Stimulated activated CD4-positive, alpha-beta T cell treated with anti-CD3 and anti-CD28 coated beads, Interleukin-2, amount 100 ng/mL, for 24 hours (primary cell): Measurements from ENCODE around the gene SEMA3F.
"Not testable (repeated sequence)": the region's sequence is repeated elsewhere in the genome, so short reads cannot be mapped to it uniquely, and the experiment has no call there.

Experiments
- DNase-seq, 2 donors: peaks; one replicate each; pipeline ENCODE4 v3.0.0-alpha.2; 2020

The SEMA3F gene

GRCh38 chr3:50195501-50196252 lies 40.6 kb downstream of the SEMA3F start:
- DNase-seq = no peak

GRCh38 chr3:50196253-50196801 lies 41.2 kb downstream of the SEMA3F start:
- no peak for DNase-seq

DNA sequence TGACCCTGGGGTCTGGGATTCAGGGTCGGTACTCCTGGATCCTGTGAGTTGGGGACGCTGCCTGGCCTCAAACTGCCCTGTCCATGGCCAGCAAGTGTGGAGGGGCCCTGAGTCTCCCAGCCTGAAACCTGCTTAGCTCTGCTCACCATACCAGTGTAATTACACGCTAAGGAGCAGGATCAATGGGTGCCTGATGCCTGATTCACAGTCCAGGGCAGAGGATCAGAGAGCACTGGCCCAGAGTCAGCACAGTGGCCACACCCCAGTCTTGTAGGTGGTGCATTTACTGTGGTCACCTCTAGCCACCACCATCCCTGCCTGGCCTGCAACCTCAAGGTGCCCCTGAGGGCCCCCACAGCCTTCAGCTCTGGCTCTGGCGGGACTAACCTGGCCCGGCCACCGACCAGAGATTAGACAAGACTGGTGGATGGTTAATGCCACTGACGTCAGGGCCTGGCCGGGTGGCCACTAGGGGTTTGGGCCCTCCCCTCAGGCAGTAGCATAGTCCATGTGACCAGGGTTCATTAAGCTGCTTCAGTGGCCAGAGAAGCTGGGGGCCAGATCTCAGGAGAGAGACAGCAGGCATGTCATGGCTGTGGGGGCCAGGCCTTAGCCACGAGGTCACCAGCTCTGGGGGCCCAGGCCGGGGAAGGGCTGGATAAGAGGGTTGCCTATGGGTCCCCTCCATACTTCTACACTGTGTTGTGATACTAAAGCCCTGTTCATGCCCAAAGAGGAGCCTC lies 46.6 kb downstream of the SEMA3F start:
- DNase-seq = no peak

DNA sequence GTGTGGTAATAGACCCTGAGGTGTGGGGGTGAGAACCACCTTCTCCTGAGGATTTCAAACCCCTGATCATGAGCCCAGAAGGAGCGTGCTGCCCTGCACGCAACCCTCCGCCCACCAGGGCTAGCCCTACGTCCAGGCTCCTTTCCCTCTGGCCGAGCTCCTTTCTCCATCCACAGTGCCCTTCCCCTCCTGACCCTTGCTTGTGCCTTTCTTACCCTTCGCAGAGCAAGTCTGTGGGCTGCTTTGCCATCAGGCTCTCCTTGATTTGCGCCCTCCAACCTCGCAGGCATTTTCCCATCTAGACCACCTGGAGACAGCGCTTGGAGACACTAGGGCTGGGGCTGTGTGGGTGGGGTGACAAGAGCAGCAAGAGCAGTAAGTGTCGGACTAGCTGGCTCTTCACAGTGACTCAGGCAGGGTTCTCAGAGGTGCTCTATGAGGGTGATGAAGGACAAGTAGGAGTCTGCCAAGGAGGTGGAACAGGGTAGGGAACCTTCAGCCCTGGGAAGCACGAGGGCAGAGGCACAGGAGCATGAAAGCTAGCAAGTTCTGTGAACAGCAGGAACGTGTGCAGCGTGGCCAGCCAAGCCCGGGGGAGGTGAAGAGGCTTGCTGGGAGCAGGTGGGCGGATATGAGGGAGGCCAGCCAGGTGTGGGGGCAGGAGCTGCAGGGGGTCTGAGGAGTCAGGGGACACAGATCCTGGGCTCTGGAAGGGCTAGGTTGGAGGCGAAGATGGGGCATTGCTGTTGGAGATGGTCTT lies 47.4 kb downstream of the SEMA3F start:
- no peak for DNase-seq

DNA sequence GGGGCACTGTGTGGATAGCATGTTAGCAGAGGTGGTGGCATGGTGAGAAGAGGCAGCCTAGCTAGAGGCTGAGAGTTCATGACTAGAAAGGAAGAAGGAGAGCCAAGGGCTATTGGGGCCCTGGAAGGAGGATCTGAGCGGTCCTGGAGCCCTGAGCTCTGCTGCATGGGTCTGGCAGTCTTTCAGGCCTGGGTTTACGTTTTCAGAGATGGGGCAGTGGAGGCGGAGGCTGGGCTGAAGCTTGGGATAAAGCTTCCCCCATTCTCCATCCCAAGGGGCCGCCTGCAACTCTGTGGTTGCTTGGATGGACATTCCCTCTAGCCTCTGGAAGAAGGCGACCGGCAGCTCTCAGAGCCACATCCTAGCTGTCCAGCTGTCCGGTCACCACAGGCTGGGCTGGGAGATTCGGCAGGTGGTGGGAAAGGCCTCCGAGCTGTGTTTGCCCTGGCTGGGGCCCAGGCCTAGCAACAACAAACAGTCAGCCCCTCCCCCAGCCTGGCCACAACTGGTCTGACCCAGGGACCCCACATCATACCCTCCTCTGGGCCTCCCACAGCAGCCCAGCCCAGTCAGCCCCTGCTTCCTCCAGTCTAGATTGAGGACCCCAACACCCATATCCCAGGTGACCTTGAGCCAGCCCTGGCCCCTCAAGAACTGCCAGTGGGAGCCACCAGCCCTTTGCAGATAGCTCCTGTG lies 48.1 kb downstream of the SEMA3F start:
- DNase-seq = no peak

GRCh38 chr3:50203809-50204803 lies 49.0 kb downstream of the SEMA3F start:
- no peak for DNase-seq

GRCh38 chr3:50204804-50205412 lies 49.8 kb downstream of the SEMA3F start, which contains the start of gene SLC38A3:
SLC38A3 (plus strand) TSS chr3:50205271; CDS start chr3:50214200, 8,929 bp downstream.
- DNase-seq = peak in 1 of 2 donors; percentile 39

DNA sequence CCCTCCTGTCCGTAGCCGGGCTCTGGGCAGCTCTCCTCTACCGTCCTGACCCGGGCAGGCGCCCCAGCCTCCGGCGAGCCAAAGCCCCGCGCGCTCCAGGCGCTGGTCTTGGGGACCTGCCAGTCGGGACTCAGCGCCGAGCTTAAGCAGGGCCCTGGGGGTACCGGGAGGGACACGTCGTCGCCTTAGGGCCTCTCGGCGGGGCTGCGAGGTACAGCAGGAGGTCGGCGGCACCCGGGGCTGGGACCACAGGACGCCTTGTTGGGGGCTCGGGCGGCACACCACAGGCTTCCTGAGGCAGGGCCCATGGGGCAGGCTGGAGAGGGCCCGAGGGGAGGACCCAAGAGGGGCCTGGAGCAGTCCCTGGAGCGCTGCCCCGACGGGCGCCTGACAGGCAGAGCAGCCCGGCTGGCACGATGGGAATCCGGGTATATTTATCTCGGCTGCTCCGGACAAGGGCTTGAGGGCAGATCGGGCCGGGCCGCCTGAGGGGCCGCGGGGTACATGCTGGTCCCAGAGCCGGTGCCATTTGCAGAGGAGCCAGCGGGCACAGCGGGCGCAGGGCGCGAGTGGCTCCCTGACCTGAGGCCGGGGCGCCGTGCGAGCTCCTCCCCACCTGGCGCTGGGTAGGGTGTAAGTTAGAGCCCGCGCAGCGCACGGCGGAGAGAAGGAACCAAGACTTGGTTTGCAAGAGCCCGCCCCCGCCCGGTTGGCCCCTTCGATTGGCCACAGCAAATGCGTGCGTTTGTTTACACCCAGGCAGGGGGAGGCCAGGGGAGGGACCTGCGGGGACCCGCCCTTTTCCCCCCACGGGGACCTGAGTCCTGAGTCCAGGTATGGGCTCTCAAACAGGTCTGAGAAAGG lies 50.5 kb downstream of the SEMA3F start:
- DNase-seq = peak; percentile 46 to 53

DNA sequence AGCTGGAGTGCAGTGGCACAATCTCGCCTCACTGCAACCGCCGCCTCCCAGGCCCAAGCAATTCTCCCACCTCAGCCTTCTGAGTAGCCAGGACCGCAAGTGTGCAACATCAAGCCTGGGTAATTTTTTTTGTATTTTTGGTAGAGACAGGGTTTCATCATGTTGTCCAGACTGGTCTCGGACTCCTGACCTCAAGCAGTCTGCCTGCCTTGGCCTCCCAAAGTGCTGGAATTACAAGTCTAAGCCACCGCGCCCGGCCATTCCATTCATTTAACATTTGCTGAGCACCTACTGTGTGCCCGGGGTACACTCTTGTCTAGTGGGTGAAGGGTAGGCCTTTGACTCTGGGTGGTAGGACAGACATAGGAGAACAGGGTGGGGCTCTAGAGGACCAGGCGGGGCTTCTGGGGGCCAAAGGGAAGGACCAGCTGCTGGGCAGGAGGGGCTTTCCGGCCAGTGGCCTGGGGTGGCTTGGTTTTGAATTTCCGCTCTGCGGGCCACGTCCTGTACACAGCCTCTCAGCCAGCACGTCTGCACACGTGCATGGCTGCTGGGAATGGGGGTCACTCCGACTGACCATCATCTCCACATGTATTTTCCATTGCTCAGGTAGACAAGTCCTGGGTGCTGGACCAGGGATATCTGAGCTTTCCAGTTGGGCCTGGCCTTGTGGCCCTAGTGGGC lies 52.4 kb downstream of the SEMA3F start:
- DNase-seq = no peak

GRCh38 chr3:50208677-50209344 lies 53.7 kb downstream of the SEMA3F start:
- no peak for DNase-seq

DNA sequence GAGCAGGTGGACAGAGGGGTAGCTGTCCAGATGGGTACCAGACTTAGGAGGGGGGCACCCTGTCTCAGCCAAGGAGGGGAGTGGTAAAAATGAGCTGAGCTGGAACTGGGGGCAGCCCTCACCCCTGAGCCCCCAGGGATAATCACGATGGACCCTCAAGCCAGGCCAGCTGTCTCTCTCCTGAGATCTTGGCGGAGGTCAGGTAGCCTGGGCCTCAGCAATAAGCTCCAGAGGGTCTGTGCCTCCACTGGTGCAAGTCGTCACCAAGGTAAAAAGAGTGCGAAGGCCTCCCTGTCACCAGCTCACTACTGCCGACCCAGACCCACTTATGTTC lies 55.0 kb downstream of the SEMA3F start:
- DNase-seq = no peak

GRCh38 chr3:50210510-50211367 lies 55.6 kb downstream of the SEMA3F start:
- no peak for DNase-seq

- DNase-seq = not testable (repeated sequence)
These were observed 56.2 kb downstream of the SEMA3F start for GRCh38 chr3:50211368-50211717.

- no peak for DNase-seq
These were observed 56.8 kb downstream of the SEMA3F start for GRCh38 chr3:50211930-50212329.

DNA sequence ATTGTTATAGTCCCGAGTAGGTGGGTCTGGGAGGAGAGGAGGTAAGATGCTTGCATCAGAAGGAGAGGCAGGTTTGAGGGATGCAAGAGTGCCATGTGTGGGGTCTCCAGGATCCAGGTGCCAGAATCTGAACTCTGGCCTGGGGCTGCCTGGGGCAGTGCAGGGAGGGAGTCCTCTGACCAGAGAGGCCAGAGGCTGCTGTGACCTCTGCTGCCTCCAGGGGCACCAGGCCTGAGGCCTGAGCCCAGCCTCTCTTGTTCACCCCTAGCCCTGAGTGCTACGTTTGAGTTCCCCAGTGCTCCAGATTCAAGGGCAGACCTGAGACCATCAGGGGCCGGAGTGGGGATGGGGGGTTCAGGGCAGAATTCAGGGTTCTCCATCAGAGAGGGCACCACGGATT lies 57.4 kb downstream of the SEMA3F start:
- no peak for DNase-seq

GRCh38 chr3:50212971-50213370 lies 57.8 kb downstream of the SEMA3F start:
- DNase-seq = no peak

GRCh38 chr3:50213373-50213772 lies 58.2 kb downstream of the SEMA3F start:
- no peak for DNase-seq

- DNase-seq = no peak
These were observed 59.7 kb downstream of the SEMA3F start for GRCh38 chr3:50214824-50215223.
